ENCODE measurements around the gene MAPT. TPM values are rescaled to one million over a fixed set of nuclear protein-coding genes. Genes with fewer than 3 reads are reported as not detected.

Gene MAPT
- total and polyA plus RNA-seq, 2 of the 13 experiments (the other 11 are each of a cell fraction or from before 2014, with no cell fraction given) = 2.1 to 2.8 TPM

DNA sequence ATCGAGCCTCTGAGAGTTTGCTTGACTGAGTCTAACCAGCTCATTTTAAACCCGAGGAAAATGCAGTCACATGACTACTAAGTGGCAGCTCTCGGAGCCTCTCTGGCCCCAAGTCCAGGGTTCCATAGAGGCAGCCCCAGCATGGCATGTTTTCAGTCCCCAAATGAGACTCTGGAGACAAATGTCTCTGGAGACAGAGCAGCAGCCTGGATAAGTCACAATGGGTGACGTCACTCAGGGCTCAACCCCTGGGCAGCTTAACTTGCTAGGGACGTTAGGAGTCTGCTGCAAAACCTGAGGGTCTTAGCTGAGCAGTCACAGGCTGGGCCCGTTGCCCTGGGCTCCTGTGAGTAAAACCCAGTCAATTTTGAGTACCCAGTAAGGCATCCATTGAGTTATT lies 97.8 kb downstream of the MAPT start (continued):
- TF ChIP-seq PHF8 (CRISPR knock-in tag; IDR thresholded peaks at IDR 0.05) (no peak), SOX13 (IDR thresholded peaks at IDR 0.05) (no peak), SOX13 (CRISPR knock-in tag; conservative IDR thresholded peaks at IDR 0.05 in 1 of 2, IDR thresholded peaks at IDR 0.05 in 1 of 2) (no peak), CREB1 (IDR thresholded peaks at IDR 0.05) (peak; percentile 89), CREB1 (CRISPR knock-in tag; IDR thresholded peaks at IDR 0.05) (no peak), ZNF432 (CRISPR knock-in tag; IDR thresholded peaks at IDR 0.05; ENCODE audit: borderline replicate concordance) (no peak), ZFYVE20 (CRISPR knock-in tag; IDR thresholded peaks at IDR 0.05; ENCODE audit: borderline replicate concordance, low read depth) (no peak), ZC3H13 (CRISPR knock-in tag; IDR thresholded peaks at IDR 0.05) (no peak), ZNF430 (CRISPR knock-in tag; IDR thresholded peaks at IDR 0.05) (no peak), ATF7 (IDR thresholded peaks at IDR 0.05) (peak; percentile 87), ATF7 (CRISPR knock-in tag; IDR thresholded peaks at IDR 0.05) (no peak), ZNF629 (CRISPR knock-in tag; conservative IDR thresholded peaks at IDR 0.05) (no peak), ZNF205 (CRISPR knock-in tag; IDR thresholded peaks at IDR 0.05) (no peak), PTBP1 (IDR thresholded peaks at IDR 0.05; ENCODE audit: low read depth, low read length, poor library complexity, severe bottlenecking) (no peak), MTA3 (CRISPR knock-in tag; IDR thresholded peaks at IDR 0.05) (no peak)
- TF ChIP-seq, protein P1, sequence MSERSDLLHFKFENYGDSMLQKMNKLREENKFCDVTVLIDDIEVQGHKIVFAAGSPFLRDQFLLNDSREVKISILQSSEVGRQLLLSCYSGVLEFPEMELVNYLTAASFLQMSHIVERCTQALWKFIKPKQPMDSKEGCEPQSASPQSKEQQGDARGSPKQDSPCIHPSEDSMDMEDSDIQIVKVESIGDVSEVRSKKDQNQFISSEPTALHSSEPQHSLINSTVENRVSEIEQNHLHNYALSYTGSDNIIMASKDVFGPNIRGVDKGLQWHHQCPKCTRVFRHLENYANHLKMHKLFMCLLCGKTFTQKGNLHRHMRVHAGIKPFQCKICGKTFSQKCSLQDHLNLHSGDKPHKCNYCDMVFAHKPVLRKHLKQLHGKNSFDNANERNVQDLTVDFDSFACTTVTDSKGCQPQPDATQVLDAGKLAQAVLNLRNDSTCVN (CRISPR knock-in tag; IDR thresholded peaks at IDR 0.05; ENCODE audit: borderline replicate concordance) = no peak

DNA sequence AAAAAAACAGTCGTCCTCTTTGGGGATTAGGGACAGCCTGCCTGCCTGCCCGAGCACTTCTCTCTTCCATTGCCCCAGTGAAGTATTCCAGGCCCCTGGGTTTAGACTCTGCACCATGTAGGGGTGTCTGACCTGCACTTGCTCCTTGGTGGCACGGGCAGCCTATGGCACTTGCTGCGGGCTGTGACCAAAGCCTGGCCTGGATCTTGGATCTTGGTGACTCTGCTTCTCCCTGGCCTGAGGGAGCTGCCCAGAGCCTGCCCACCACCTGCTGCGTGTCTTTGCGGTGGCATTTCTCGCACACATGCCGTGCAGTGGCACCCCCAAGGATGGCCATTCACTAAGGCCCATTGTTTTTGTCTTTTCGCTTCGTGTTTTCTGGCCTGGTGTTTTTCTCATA lies 98.5 kb downstream of the MAPT start:
- no peaks in the 10 kb centered on the region for H4K20me1 ChIP-seq (ENCODE audit: insufficient read depth, low read length)
- H3K4me2 ChIP-seq (ENCODE audit: low read depth, low read length) = no peak overlapping the region
- BruUV-seq (replicated peaks) = no TSS peak
- intact Hi-C loops (cut with micrococcal nuclease; ENCODE audit: unreplicated experiment) (no loop called here), in situ Hi-C loops (cut with HindIII; ENCODE audit: extremely low pct_ligation_motif_present, low pct_unique_long_range_greater_than_20kb) (no loop called here)
- H2AFZ ChIP-seq (ENCODE audit: low read length) = no peak overlapping the region
- no peaks in the 10 kb centered on the region for H3K9me3 ChIP-seq (ENCODE audit: low read length)
- CTCF ChIA-PET (ENCODE audit: low intra/inter-chr PET ratio, low total read pairs) = no interaction called here
- no peaks in the 10 kb centered on the region for H3K36me3 ChIP-seq (replicated peaks in 1 of 2; ENCODE audit: control insufficient read depth in 1 of 2, insufficient read depth in 2 of 2, low read length in 2 of 2)
- 83% methylated on average over 8 of the region's 10 CpGs for WGBS (ENCODE audit: low lambda C conversion rate)
- H3K27me3 ChIP-seq (ENCODE audit: control insufficient read depth in 1 of 2, insufficient read depth in 2 of 2, low read length in 2 of 2) = no peaks in the 10 kb centered on the region
- H3K4me1 ChIP-seq (ENCODE audit: insufficient read depth, low read length) = peaks cover 42% of the 10 kb centered on the region
- no peak overlapping the region for H3K27ac ChIP-seq (ENCODE audit: extremely low read length, insufficient read depth, low read length)
- H3K4me3 ChIP-seq (replicated peaks in 1 of 3; ENCODE audit: insufficient read depth in 1 of 3, low read depth in 2 of 3, low read length in 3 of 3) = no peak overlapping the region
- H3K79me2 ChIP-seq (ENCODE audit: insufficient read depth, low read length) = no peaks in the 10 kb centered on the region
- no peak overlapping the region for H3K9ac ChIP-seq (ENCODE audit: insufficient read depth, low read depth, low read length)
- FAIRE-seq (no peak), DNase-seq (ENCODE audit: low spot score) (no peak), ATAC-seq (peak; percentile 75)
- POLR2A ChIA-PET = no interaction called here
- TF ChIP-seq, protein P2, sequence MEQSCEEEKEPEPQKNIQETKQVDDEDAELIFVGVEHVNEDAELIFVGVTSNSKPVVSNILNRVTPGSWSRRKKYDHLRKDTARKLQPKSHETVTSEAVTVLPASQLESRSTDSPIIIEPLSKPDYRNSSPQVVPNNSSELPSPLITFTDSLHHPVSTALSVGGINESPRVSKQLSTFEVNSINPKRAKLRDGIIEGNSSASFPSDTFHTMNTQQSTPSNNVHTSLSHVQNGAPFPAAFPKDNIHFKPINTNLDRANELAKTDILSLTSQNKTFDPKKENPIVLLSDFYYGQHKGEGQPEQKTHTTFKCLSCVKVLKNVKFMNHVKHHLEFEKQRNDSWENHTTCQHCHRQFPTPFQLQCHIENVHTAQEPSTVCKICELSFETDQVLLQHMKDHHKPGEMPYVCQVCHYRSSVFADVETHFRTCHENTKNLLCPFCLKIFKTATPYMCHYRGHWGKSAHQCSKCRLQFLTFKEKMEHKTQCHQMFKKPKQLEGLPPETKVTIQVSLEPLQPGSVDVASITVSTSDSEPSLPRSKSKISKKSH (CRISPR knock-in tag; IDR thresholded peaks at IDR 0.05; ENCODE audit: borderline replicate concordance) = peak; percentile 53; the same call in 1 of the 2 replicates
- TF ChIP-seq, protein P3, sequence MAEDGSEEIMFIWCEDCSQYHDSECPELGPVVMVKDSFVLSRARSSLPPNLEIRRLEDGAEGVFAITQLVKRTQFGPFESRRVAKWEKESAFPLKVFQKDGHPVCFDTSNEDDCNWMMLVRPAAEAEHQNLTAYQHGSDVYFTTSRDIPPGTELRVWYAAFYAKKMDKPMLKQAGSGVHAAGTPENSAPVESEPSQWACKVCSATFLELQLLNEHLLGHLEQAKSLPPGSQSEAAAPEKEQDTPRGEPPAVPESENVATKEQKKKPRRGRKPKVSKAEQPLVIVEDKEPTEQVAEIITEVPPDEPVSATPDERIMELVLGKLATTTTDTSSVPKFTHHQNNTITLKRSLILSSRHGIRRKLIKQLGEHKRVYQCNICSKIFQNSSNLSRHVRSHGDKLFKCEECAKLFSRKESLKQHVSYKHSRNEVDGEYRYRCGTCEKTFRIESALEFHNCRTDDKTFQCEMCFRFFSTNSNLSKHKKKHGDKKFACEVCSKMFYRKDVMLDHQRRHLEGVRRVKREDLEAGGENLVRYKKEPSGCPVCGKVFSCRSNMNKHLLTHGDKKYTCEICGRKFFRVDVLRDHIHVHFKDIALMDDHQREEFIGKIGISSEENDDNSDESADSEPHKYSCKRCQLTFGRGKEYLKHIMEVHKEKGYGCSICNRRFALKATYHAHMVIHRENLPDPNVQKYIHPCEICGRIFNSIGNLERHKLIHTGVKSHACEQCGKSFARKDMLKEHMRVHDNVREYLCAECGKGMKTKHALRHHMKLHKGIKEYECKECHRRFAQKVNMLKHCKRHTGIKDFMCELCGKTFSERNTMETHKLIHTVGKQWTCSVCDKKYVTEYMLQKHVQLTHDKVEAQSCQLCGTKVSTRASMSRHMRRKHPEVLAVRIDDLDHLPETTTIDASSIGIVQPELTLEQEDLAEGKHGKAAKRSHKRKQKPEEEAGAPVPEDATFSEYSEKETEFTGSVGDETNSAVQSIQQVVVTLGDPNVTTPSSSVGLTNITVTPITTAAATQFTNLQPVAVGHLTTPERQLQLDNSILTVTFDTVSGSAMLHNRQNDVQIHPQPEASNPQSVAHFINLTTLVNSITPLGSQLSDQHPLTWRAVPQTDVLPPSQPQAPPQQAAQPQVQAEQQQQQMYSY (CRISPR knock-in tag; IDR thresholded peaks at IDR 0.05) = peak; percentile 98
- TF ChIP-seq ZFP36L2 (CRISPR knock-in tag; IDR thresholded peaks at IDR 0.05) (no peak), ZNF768 (CRISPR knock-in tag; IDR thresholded peaks at IDR 0.05) (peak; percentile 29; the same call in 1 of the 2 replicates), ZFP62 (CRISPR knock-in tag; IDR thresholded peaks at IDR 0.05) (no peak)

All from HepG2 (cell line).